NCI-H774 (cell line): ENCODE data around the gene CMTM4.
"Not testable (repeated sequence)": the region's sequence is repeated elsewhere in the genome, so short reads cannot be mapped to it uniquely, and the experiment has no call there.

Source experiments
- DNase-seq: peaks from one replicate; lab custom pipeline; 2025; lab: John Stamatoyannopoulos, UW

The CMTM4 gene

GRCh38 chr16:66641387-66641786, 55.2 kb downstream of the CMTM4 start:
- DNase-seq = no peak

- no peak for DNase-seq
Measured at GRCh38 chr16:66640724-66641314, 55.7 kb downstream of the CMTM4 start.

- DNase-seq = no peak
Measured at GRCh38 chr16:66639091-66639885, 57.3 kb downstream of the CMTM4 start.

GRCh38 chr16:66637806-66638205, 58.7 kb downstream of the CMTM4 start:
- no peak for DNase-seq

- DNase-seq = no peak
Measured at GRCh38 chr16:66636199-66636598, 60.3 kb downstream of the CMTM4 start.

- DNase-seq = no peak
Measured at GRCh38 chr16:66635406-66635805, 61.1 kb downstream of the CMTM4 start.

GRCh38 chr16:66634527-66635196, 61.9 kb downstream of the CMTM4 start:
- DNase-seq = no peak

GRCh38 chr16:66631558-66631957, 65.0 kb downstream of the CMTM4 start:
- DNase-seq = not testable (repeated sequence)

GRCh38 chr16:66630561-66631260, 65.8 kb downstream of the CMTM4 start:
- DNase-seq = not testable (repeated sequence)

- no peak for DNase-seq
Measured at GRCh38 chr16:66629856-66630255, 66.7 kb downstream of the CMTM4 start.

- DNase-seq = not testable (repeated sequence)
Measured at GRCh38 chr16:66627611-66628378, 68.7 kb downstream of the CMTM4 start.

GRCh38 chr16:66623755-66624154, 72.8 kb downstream of the CMTM4 start:
- no peak for DNase-seq

- no peak for DNase-seq
Measured at GRCh38 chr16:66622863-66623262, 73.7 kb downstream of the CMTM4 start.

GRCh38 chr16:66621973-66622372, 74.6 kb downstream of the CMTM4 start:
- DNase-seq = no peak

- DNase-seq = no peak
Measured at GRCh38 chr16:66620429-66620795, 76.1 kb downstream of the CMTM4 start.

GRCh38 chr16:66619534-66620428, 76.8 kb downstream of the CMTM4 start:
- DNase-seq = no peak

- no peak for DNase-seq
Measured at GRCh38 chr16:66618588-66619375, 77.8 kb downstream of the CMTM4 start.

- DNase-seq = no peak
Measured at GRCh38 chr16:66617728-66618127, 78.8 kb downstream of the CMTM4 start.

- DNase-seq = no peak
Measured at GRCh38 chr16:66617010-66617434, 79.5 kb downstream of the CMTM4 start.

GRCh38 chr16:66616592-66616991, 80.0 kb downstream of the CMTM4 start:
- DNase-seq = no peak
